Measurements from ENCODE around the gene CLEC18C.
"Not testable (repeated sequence)": the region's sequence is repeated elsewhere in the genome, so short reads cannot be mapped to it uniquely, and the experiment has no call there.

- TF ChIP-seq, protein P1, sequence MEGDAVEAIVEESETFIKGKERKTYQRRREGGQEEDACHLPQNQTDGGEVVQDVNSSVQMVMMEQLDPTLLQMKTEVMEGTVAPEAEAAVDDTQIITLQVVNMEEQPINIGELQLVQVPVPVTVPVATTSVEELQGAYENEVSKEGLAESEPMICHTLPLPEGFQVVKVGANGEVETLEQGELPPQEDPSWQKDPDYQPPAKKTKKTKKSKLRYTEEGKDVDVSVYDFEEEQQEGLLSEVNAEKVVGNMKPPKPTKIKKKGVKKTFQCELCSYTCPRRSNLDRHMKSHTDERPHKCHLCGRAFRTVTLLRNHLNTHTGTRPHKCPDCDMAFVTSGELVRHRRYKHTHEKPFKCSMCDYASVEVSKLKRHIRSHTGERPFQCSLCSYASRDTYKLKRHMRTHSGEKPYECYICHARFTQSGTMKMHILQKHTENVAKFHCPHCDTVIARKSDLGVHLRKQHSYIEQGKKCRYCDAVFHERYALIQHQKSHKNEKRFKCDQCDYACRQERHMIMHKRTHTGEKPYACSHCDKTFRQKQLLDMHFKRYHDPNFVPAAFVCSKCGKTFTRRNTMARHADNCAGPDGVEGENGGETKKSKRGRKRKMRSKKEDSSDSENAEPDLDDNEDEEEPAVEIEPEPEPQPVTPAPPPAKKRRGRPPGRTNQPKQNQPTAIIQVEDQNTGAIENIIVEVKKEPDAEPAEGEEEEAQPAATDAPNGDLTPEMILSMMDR (IDR thresholded peaks at IDR 0.05 in 8 of 11, conservative IDR thresholded peaks at IDR 0.05 in 3 of 11) = not testable (repeated sequence)
- not testable (repeated sequence) for TF ChIP-seq POLR2AphosphoS5, POLR2A (IDR thresholded peaks at IDR 0.05)
Measured at GRCh38 chr16:70225430-70225829, 51.8 kb downstream of the CLEC18C start.

Measured in spleen (tissue), 7 donors.